ACC112 (cell line): ENCODE measurements around the gene ATXN2.
A peak's percentile ranks its signal among the peaks of the same experiment; 100 is the strongest.
"Not testable (repeated sequence)": the region's sequence is repeated elsewhere in the genome, so short reads cannot be mapped to it uniquely, and the experiment has no call there.

Source experiments
- H2AFZ ChIP-seq: fragments of 200-600 bp; sonication (generic); one replicate; pipeline ENCODE4 v1.6.0; 2017; ENCODE audit warnings: antibody characterized with exemption, low read length; ENCODE audit not compliant: unreplicated experiment
- H3K27ac ChIP-seq: fragments of 200-600 bp; sonication (generic); 2 replicates; pipeline ENCODE4 v1.5.1; 2014; ENCODE audit warnings: low read depth, mild to moderate bottlenecking, antibody characterized with exemption, low read length, moderate library complexity
- H3K27me3 ChIP-seq: fragments of 200-600 bp; sonication (generic); 2 replicates; pipeline ENCODE4 v1.6.1; 2014; ENCODE audit warnings: mild to moderate bottlenecking, antibody characterized with exemption, low read length, moderate library complexity, mixed read lengths; ENCODE audit not compliant: insufficient read depth
- H3K36me3 ChIP-seq: fragments of 200-600 bp; sonication (generic); 2 replicates; pipeline ENCODE4 v1.6.1; 2016; ENCODE audit warnings: mild to moderate bottlenecking, antibody characterized with exemption, low read length, moderate library complexity, mixed read lengths; ENCODE audit not compliant: insufficient read depth
- H3K4me1 ChIP-seq: fragments of 200-600 bp; sonication (generic); one replicate; pipeline ENCODE4 v1.6.1; 2016; ENCODE audit warnings: low read length, mixed read lengths; ENCODE audit not compliant: insufficient read depth, unreplicated experiment, control insufficient read depth
- H3K4me3 ChIP-seq: fragments of 200-600 bp; sonication (generic); 2 replicates; pipeline ENCODE4 v1.5.1; 2014; ENCODE audit warnings: mild to moderate bottlenecking, low read depth, low read length
- H3K79me2 ChIP-seq: fragments of 200-600 bp; sonication (generic); one replicate; pipeline ENCODE4 v1.6.0; 2016; ENCODE audit warnings: low read length; ENCODE audit not compliant: control insufficient read depth, unreplicated experiment, insufficient read depth

Gene ATXN2

DNA sequence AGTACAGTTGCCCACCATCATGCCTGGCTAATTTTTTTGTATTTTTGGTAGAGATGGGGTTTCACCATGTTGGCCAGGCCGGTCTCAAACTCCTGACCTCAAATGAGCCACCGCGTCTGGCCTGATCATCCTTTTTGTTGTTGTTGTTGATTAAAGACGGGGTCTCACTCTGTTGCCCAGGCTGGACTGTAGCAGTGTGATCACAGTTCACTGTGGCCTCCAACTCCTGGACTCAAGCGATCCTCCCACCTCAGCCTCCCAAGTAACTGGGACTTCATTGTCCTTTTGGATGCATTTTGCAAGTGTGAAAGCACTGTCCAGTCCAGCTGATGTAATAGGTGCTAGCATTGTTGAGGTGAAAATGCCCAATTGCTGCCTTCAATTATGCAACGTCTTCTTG, 27.1 kb upstream of the ATXN2 start:
- H3K27ac ChIP-seq, result no peak overlapping the region
- H3K79me2 ChIP-seq, result no peaks in the 10 kb centered on the region
- H3K4me3 ChIP-seq, result no peak overlapping the region
- no peaks in the 10 kb centered on the region for H3K36me3 ChIP-seq
- H2AFZ ChIP-seq, result no peak overlapping the region
- no peaks in the 10 kb centered on the region for H3K27me3 ChIP-seq
- H3K4me1 ChIP-seq, result no peaks in the 10 kb centered on the region

DNA sequence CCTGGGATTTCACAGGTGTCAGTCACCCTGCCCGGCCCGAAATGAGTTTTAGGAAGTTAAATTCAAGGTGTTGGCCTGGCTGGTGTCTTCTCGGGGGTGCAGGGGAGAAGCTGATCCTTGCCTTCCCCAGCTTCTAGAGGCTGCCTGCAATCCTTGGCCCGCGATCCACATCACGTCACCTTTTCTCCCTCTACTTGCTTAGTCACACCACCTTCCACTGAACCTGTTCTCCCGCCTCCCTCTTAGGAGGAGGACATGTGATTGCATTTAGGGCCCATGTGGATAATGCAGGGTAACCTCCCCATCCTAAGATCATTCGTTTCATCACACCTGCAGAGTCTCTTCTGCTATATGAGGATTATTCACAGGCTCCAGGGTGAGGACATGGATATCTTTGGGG, 25.4 kb upstream of the ATXN2 start:
- Histone ChIP-seq H2AFZ (no peak overlapping the region), H3K4me1 (no peaks in the 10 kb centered on the region), H3K4me3 (no peak overlapping the region), H3K27ac (no peak overlapping the region), H3K79me2 (no peaks in the 10 kb centered on the region), H3K27me3 (no peaks in the 10 kb centered on the region), H3K36me3 (no peaks in the 10 kb centered on the region)

- H3K27me3 ChIP-seq, H3K79me2 ChIP-seq, H3K36me3 ChIP-seq, H3K4me3 ChIP-seq, H3K27ac ChIP-seq, H3K4me1 ChIP-seq, H2AFZ ChIP-seq: not testable (repeated sequence)
Observed at GRCh38 chr12:111617841-111618240, 18.7 kb upstream of the ATXN2 start.

DNA sequence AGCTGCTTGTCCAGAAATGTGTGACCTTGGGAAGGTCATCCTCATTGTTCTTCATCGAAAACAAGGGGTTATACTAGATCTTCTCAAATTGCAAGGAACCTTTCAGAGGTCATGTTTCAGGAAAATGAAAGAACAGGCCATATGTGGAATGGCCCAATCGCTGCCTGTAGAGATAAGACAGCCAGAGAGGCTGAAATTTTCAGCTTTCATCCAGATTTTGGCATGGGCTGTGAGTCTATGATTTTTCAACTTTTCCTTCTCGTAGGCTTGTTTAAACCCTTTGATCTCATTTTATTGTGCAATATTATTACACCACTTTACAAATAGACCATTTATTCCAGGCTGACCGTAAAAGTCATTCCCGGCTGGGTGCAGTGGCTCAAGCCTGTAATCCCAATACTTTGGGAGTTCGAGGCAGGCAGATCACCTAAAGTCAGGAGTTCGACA, 17.1 kb upstream of the ATXN2 start:
- Histone ChIP-seq H2AFZ (no peak overlapping the region), H3K4me1 (no peaks in the 10 kb centered on the region), H3K27ac (no peak overlapping the region), H3K36me3 (no peaks in the 10 kb centered on the region), H3K27me3 (no peaks in the 10 kb centered on the region), H3K4me3 (no peak overlapping the region), H3K79me2 (no peaks in the 10 kb centered on the region)

DNA sequence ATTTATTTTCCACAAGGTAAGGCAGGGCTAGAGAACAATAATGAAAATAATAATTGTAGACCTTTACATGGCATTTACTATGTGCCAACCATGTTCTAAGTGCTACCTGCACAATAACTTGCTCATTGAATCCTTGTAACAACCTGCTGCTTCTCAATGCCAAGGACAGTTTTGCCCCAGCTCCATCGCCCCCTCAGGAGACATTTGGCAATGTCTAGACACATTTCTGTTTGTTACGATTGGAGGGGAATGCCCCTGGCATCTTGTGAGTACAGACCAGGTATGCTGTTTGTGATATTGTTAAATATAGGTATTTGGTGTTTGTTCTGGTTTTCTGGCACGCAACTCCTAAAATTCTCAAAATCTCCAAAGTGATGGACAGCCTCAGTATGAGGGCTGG, 8.1 kb upstream of the ATXN2 start:
- Histone ChIP-seq H3K36me3 (no peaks in the 10 kb centered on the region), H3K27me3 (no peaks in the 10 kb centered on the region), H3K4me3 (no peak overlapping the region), H2AFZ (no peak overlapping the region), H3K27ac (no peak overlapping the region), H3K4me1 (no peaks in the 10 kb centered on the region), H3K79me2 (no peaks in the 10 kb centered on the region)

GRCh38 chr12:111606767-111607230, 7.7 kb upstream of the ATXN2 start:
- Histone ChIP-seq H3K36me3 (no peaks in the 10 kb centered on the region), H3K27me3 (no peaks in the 10 kb centered on the region), H3K27ac (no peak overlapping the region), H2AFZ (no peak overlapping the region), H3K4me1 (no peaks in the 10 kb centered on the region), H3K4me3 (no peak overlapping the region), H3K79me2 (no peaks in the 10 kb centered on the region)

DNA sequence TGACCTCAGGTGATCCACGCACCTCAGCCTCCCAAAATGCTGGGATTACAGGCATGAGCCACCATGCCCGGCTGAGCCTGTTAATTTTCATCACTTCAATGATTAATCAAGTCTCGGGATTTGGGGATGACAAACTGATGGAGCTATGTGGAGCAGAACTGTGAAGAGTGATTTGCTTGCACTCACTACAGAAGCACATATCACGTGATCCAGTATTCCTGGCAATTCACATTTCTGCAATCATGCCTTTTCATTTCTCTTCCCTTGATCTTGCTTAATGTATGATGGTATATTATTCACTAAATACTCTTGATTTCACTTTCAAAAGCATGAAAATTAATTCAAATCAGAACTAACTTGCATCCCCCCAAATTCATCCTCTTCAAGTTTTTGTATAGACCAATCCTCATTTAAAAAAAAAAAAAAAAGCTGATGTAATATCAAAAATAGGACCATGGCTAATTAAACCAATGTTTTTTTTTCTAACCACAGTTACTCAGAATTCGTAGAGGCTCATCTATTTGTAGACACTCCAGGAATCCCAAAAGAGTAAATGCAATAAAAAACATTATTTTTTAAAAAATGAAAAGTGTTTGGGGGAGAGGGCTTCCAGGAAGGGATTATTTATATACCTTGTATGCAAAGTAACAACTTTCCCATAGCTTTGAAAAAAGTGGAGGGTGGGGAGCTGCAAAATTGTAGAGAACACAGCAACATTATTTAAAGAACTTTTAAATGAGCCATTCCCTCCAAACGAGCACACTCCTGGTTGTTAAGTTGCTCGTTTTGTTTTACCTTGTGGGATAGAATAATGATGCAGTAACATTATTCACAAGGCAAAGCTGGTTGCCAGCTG, 7.0 kb upstream of the ATXN2 start:
- H3K79me2 ChIP-seq, result no peaks in the 10 kb centered on the region
- H3K36me3 ChIP-seq, result no peaks in the 10 kb centered on the region
- no peak overlapping the region for H3K27ac ChIP-seq
- no peaks in the 10 kb centered on the region for H3K4me1 ChIP-seq
- no peaks in the 10 kb centered on the region for H3K27me3 ChIP-seq
- no peak overlapping the region for H3K4me3 ChIP-seq
- no peak overlapping the region for H2AFZ ChIP-seq

DNA sequence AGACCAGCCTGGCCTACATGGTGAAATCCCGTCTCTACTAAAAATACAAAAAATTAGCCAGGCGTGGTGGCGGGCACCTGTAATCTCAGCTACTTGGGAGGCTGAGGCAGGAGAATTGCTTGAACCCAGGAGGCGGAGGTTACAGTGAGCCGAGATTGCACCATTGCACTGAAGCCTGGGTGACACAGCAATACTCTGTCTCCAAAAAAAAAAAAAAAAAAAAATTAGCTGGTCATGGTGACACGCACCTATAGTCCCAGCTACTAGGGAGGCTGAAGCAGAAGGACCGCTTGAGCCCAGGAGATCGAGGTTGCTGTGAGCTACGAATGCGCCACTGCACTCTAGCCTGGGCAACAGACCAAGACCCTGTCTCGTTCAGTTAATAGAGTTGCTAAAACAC, 3.7 kb upstream of the ATXN2 start:
- H2AFZ ChIP-seq, H3K36me3 ChIP-seq, H3K4me1 ChIP-seq, H3K4me3 ChIP-seq, H3K27ac ChIP-seq, H3K27me3 ChIP-seq: not testable (repeated sequence)
- peaks cover 14% of the 10 kb centered on the region for H3K79me2 ChIP-seq

- no peaks in the 10 kb centered on the region for H3K36me3 ChIP-seq
- H3K27me3 ChIP-seq, result no peaks in the 10 kb centered on the region
- peaks cover 19% of the 10 kb centered on the region for H3K79me2 ChIP-seq
- no peak overlapping the region for H3K4me3 ChIP-seq
- H3K27ac ChIP-seq, result no peak overlapping the region
- no peak overlapping the region for H2AFZ ChIP-seq
- peaks cover 3% of the 10 kb centered on the region for H3K4me1 ChIP-seq
Observed at GRCh38 chr12:111602348-111602747, 3.2 kb upstream of the ATXN2 start.

DNA sequence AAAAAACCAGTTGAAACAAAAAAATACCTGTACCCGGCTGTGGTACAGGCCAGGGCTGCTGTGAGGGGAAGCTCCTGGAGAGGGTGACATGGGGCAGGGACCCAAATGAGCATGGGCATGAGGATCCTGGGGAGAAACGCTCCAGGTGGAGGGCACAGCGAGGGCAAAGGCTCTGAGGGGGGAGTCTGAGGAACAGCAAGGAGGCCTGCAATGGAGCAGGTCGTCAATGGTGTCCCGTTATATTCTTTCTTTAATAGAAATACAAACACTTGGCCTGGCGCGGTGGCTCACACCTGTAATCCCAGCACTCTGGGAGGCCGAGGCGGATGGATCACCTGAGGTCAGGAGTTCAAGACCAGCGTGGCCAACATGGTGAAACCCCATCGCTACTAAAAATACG, 1.9 kb upstream of the ATXN2 start:
- not testable (repeated sequence) for H3K27me3 ChIP-seq

GRCh38 chr12:111600205-111600642, 1.1 kb upstream of the ATXN2 start:
- Histone ChIP-seq H2AFZ (peak overlapping the region; percentile 60), H3K27ac (peak overlapping the region; percentile 79), H3K36me3 (no peaks in the 10 kb centered on the region), H3K4me3 (peak overlapping the region; percentile 99), H3K4me1 (peaks cover 17% of the 10 kb centered on the region), H3K27me3 (no peaks in the 10 kb centered on the region), H3K79me2 (peaks cover 40% of the 10 kb centered on the region)

More for the DNA sequence above, 1.9 kb upstream of the ATXN2 start:
- not testable (repeated sequence) for H3K36me3 ChIP-seq, H3K4me3 ChIP-seq, H3K27ac ChIP-seq, H2AFZ ChIP-seq, H3K4me1 ChIP-seq
- H3K79me2 ChIP-seq, result peaks cover 33% of the 10 kb centered on the region
